ENCODE measurements around the gene DHX58. TPM values are rescaled to one million over a fixed set of nuclear protein-coding genes. Genes with fewer than 3 reads are reported as not detected.
"Not testable (repeated sequence)": the region's sequence is repeated elsewhere in the genome, so short reads cannot be mapped to it uniquely, and the experiment has no call there.

The DHX58 gene
- 10 to 100 TPM in 1 of 3 donors, 1 to 10 TPM in 2; 3.0 to 14.3 (median 9.8) TPM for polyA plus RNA-seq

- peaks cover 0 to 13% (median 8%) of the 10 kb centered on the region in 3 donors for H3K36me3 Mint-ChIP-seq
- H3K9me3 Mint-ChIP-seq = no peaks in the 10 kb centered on the region
- peak within 1 kb of the TSS; percentile 83 to 93 (median 88) for H3K4me3 Mint-ChIP-seq
- H3K4me1 Mint-ChIP-seq = peaks cover 31 to 38% of the 10 kb centered on the region in 2 donors
- peak within 1 kb of the TSS; percentile 89 to 97 (median 94) for H3K27ac Mint-ChIP-seq
- H3K27me3 Mint-ChIP-seq (ENCODE audit: low read depth in 3 of 3) = peaks cover 0 to 3% (median 0%) of the 10 kb centered on the region in 3 donors
- peak; percentile 77 to 83 (median 79) for DNase-seq
Measured at GRCh38 chr17:42112552-42113176, at the start of gene DHX58. DHX58 (minus strand) TSS chr17:42112714; CDS start chr17:42111892, 822 bp downstream.

- Mint-ChIP-seq H3K36me3 (no peaks in the 10 kb centered on the region), H3K9me3 (no peaks in the 10 kb centered on the region), H3K27ac (no peak overlapping the region), H3K27me3 (ENCODE audit: low read depth in 3 of 3) (peaks cover 0 to 5% (median 2%) of the 10 kb centered on the region in 3 donors), H3K4me1 (peaks cover 6 to 7% of the 10 kb centered on the region in 2 donors), H3K4me3 (no peak overlapping the region)
- DNase-seq = no peak
Measured at GRCh38 chr17:42160531-42160910, 48.0 kb upstream of the DHX58 start.

GRCh38 chr17:42159796-42160530 is 47.4 kb upstream of the DHX58 start:
- peaks cover 1 to 6% (median 2%) of the 10 kb centered on the region in 3 donors for H3K27me3 Mint-ChIP-seq (ENCODE audit: low read depth in 3 of 3)
- no peak overlapping the region for H3K27ac Mint-ChIP-seq
- H3K4me3 Mint-ChIP-seq = no peak overlapping the region
- no peak for DNase-seq
- H3K9me3 Mint-ChIP-seq = no peaks in the 10 kb centered on the region
- no peaks in the 10 kb centered on the region for H3K36me3 Mint-ChIP-seq
- peaks cover 9 to 11% of the 10 kb centered on the region in 2 donors for H3K4me1 Mint-ChIP-seq

GRCh38 chr17:42155614-42156045 is 43.1 kb upstream of the DHX58 start:
- Mint-ChIP-seq H3K36me3 (no peaks in the 10 kb centered on the region), H3K9me3 (no peaks in the 10 kb centered on the region), H3K27me3 (ENCODE audit: low read depth in 3 of 3) (peaks cover 2 to 7% (median 7%) of the 10 kb centered on the region in 3 donors), H3K4me1 (peaks cover 40 to 45% of the 10 kb centered on the region in 2 donors), H3K27ac (peak overlapping the region in 3 of 6 donors; percentile 8 to 45 (median 21)), H3K4me3 (peak overlapping the region; percentile 81 to 97 (median 93))
- DNase-seq = no peak

- DNase-seq = peak in 1 of 3 donors; percentile 17
- Mint-ChIP-seq H3K36me3 (no peaks in the 10 kb centered on the region), H3K4me3 (peak overlapping the region; percentile 81 to 97 (median 93)), H3K9me3 (no peaks in the 10 kb centered on the region), H3K4me1 (peaks cover 40 to 45% of the 10 kb centered on the region in 2 donors), H3K27ac (peak overlapping the region; percentile 70 to 96 (median 92)), H3K27me3 (ENCODE audit: low read depth in 3 of 3) (peaks cover 2 to 7% (median 7%) of the 10 kb centered on the region in 3 donors)
Measured at GRCh38 chr17:42153919-42154742, 41.6 kb upstream of the DHX58 start.

- H3K4me1 Mint-ChIP-seq = peaks cover 30 to 55% of the 10 kb centered on the region in 2 donors
- no peaks in the 10 kb centered on the region for H3K9me3 Mint-ChIP-seq
- no peak for DNase-seq
- peaks cover 0 to 11% (median 9%) of the 10 kb centered on the region in 3 donors for H3K36me3 Mint-ChIP-seq
- H3K4me3 Mint-ChIP-seq = no peak overlapping the region
- H3K27ac Mint-ChIP-seq = peak overlapping the region in 2 of 6 donors; percentile 59 to 73
- peaks cover 0 to 2% (median 0%) of the 10 kb centered on the region in 3 donors for H3K27me3 Mint-ChIP-seq (ENCODE audit: low read depth in 3 of 3)
Measured at GRCh38 chr17:42146911-42147607, 34.5 kb upstream of the DHX58 start.

GRCh38 chr17:42143138-42143537 is 30.6 kb upstream of the DHX58 start:
- H3K4me1 Mint-ChIP-seq = peaks cover 35 to 59% of the 10 kb centered on the region in 2 donors
- not testable (repeated sequence) for H3K9me3 Mint-ChIP-seq

GRCh38 chr17:42142371-42142896 is 29.9 kb upstream of the DHX58 start:
- H3K36me3 Mint-ChIP-seq = peaks cover 0 to 6% (median 5%) of the 10 kb centered on the region in 3 donors
- no peaks in the 10 kb centered on the region for H3K9me3 Mint-ChIP-seq
- no peak for DNase-seq

More at GRCh38 chr17:42143138-42143537, 30.6 kb upstream of the DHX58 start:
- not testable (repeated sequence) for H3K36me3 Mint-ChIP-seq; DNase-seq; H3K4me3 Mint-ChIP-seq; H3K27me3 Mint-ChIP-seq (ENCODE audit: low read depth in 3 of 3)
- peak overlapping the region in 2 of 6 donors; percentile 18 to 25 for H3K27ac Mint-ChIP-seq

GRCh38 chr17:42141382-42141781 is 28.9 kb upstream of the DHX58 start:
- peaks cover 0 to 6% (median 4%) of the 10 kb centered on the region in 3 donors for H3K36me3 Mint-ChIP-seq
- H3K27ac Mint-ChIP-seq = peak overlapping the region in 2 of 6 donors; percentile 17 to 34
- no peak overlapping the region for H3K4me3 Mint-ChIP-seq
- H3K27me3 Mint-ChIP-seq (ENCODE audit: low read depth in 3 of 3) = peaks cover 0 to 4% (median 0%) of the 10 kb centered on the region in 3 donors
- no peak for DNase-seq
- peaks cover 35 to 55% of the 10 kb centered on the region in 2 donors for H3K4me1 Mint-ChIP-seq
- H3K9me3 Mint-ChIP-seq = no peaks in the 10 kb centered on the region

More at GRCh38 chr17:42142371-42142896, 29.9 kb upstream of the DHX58 start:
- H3K27ac Mint-ChIP-seq = peak overlapping the region in 2 of 6 donors; percentile 18 to 37
- H3K4me1 Mint-ChIP-seq = peaks cover 37 to 60% of the 10 kb centered on the region in 2 donors
- no peak overlapping the region for H3K4me3 Mint-ChIP-seq
- peaks cover 0 to 4% (median 0%) of the 10 kb centered on the region in 3 donors for H3K27me3 Mint-ChIP-seq (ENCODE audit: low read depth in 3 of 3)

GRCh38 chr17:42140690-42141089 is 28.2 kb upstream of the DHX58 start:
- H3K27me3 Mint-ChIP-seq (ENCODE audit: low read depth in 3 of 3); H3K36me3 Mint-ChIP-seq; H3K9me3 Mint-ChIP-seq; H3K4me3 Mint-ChIP-seq; DNase-seq; H3K27ac Mint-ChIP-seq: not testable (repeated sequence)
- H3K4me1 Mint-ChIP-seq = peaks cover 38 to 62% of the 10 kb centered on the region in 2 donors

GRCh38 chr17:42138749-42139492 is 26.4 kb upstream of the DHX58 start:
- H3K27ac Mint-ChIP-seq = peak overlapping the region in 1 of 6 donors; percentile 17
- no peak overlapping the region for H3K4me3 Mint-ChIP-seq
- H3K36me3 Mint-ChIP-seq = peaks cover 0 to 6% (median 4%) of the 10 kb centered on the region in 3 donors
- peaks cover 47 to 64% of the 10 kb centered on the region in 2 donors for H3K4me1 Mint-ChIP-seq
- no peak for DNase-seq
- peaks cover 0 to 6% (median 0%) of the 10 kb centered on the region in 3 donors for H3K27me3 Mint-ChIP-seq (ENCODE audit: low read depth in 3 of 3)
- H3K9me3 Mint-ChIP-seq = no peaks in the 10 kb centered on the region

- Mint-ChIP-seq H3K4me1 (peaks cover 52 to 65% of the 10 kb centered on the region in 2 donors), H3K36me3 (no peaks in the 10 kb centered on the region), H3K27ac (no peak overlapping the region), H3K4me3 (no peak overlapping the region), H3K27me3 (ENCODE audit: low read depth in 3 of 3) (peaks cover 0 to 6% (median 2%) of the 10 kb centered on the region in 3 donors), H3K9me3 (no peaks in the 10 kb centered on the region)
- DNase-seq = no peak
Measured at GRCh38 chr17:42136654-42137051, 24.1 kb upstream of the DHX58 start.

All from immature natural killer cell (primary cell).